Thyroid gland (tissue), 4 donors: ENCODE data around the gene THAP3.

Experiments used
- POLR2A ChIP-seq, 2 donors: fragments of 450-650 bp; IDR thresholded peaks; one replicate each; pipeline ENCODE4 v1.6.1; 2017; ENCODE audit warnings: antibody characterized with exemption in 2 of 2, mild to moderate bottlenecking in 2 of 2, moderate library complexity in 1 of 2
- TF ChIP-seq, protein P1 (sequence below), 6 experiments: fragments of 200-600 bp in 3 of 6; fragments of 450-650 bp in 3 of 6; sonication (generic) in 3 of 6; IDR thresholded peaks; one replicate each; pipeline ENCODE4 v1.5.1; 2016 to 2019; ENCODE audit warnings: antibody characterized with exemption in 6 of 6, mild to moderate bottlenecking in 2 of 6, inconsistent platforms in 1 of 6, moderate library complexity in 1 of 6

DNA sequence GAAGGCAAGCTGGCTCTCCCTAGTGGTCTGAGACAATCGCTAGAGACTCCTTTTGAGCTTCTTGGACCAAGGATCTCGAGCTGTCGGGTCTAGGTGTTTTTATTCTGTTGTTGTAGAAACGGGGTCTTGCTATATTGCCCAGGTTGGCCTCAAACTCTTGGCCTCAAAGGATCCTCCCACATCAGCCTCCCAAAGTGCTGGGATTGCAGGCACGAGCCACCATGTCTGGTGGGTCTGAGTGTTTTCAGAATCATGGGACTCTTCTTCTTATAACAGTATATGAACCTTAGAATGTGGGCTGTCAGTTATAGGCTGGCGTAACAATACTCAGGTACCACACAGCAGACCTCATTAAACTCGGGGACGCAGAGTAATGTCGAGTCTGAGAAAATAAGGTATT, 43.8 kb downstream of the THAP3 start:
- TF ChIP-seq, protein P1, sequence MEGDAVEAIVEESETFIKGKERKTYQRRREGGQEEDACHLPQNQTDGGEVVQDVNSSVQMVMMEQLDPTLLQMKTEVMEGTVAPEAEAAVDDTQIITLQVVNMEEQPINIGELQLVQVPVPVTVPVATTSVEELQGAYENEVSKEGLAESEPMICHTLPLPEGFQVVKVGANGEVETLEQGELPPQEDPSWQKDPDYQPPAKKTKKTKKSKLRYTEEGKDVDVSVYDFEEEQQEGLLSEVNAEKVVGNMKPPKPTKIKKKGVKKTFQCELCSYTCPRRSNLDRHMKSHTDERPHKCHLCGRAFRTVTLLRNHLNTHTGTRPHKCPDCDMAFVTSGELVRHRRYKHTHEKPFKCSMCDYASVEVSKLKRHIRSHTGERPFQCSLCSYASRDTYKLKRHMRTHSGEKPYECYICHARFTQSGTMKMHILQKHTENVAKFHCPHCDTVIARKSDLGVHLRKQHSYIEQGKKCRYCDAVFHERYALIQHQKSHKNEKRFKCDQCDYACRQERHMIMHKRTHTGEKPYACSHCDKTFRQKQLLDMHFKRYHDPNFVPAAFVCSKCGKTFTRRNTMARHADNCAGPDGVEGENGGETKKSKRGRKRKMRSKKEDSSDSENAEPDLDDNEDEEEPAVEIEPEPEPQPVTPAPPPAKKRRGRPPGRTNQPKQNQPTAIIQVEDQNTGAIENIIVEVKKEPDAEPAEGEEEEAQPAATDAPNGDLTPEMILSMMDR (IDR thresholded peaks at IDR 0.05) = no peak
- TF ChIP-seq POLR2A (IDR thresholded peaks at IDR 0.05) = no peak
